GM19467 (cell line): ENCODE measurements around the gene FBXO2.

ENCODE experiments used
- ATAC-seq: cut with Tn5 transposase; IDR thresholded peaks from one replicate; pipeline ENCODE4 v1.9.1; 2021; ENCODE audit warnings: mild to moderate bottlenecking, moderate library complexity; ENCODE audit not compliant: unreplicated experiment

Gene FBXO2

DNA sequence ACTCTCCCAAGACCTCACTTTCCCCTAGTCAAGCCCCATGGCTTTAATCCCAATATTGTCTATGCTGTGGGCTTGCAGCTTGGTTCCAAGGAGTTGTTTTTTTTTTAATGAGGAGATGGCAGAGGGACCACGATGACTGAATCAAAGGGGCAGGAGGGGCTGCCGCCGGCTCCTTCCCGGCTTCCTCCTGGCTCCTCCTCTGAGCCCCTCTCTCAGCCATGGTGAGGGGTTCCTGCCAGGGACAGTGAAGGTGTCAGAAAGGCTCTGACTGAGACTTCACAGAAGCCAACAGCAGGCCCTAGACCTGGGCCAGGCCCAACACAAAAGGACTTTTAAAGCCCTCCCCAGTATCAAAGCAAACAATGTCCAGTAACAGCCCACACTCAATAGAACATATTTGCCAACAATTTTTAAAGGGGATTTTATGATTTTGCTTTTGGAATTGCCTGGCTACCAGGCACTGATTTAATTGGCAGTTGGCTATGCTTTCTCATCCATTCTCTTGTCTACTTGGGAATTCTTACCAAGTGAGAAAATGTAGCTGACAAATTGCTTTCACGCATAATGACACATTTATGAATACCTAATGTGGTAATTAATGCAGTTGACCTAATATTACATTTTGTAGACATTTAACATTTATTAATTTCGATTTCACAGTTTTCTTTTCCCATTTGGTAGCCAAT lies 54.2 kb downstream of the FBXO2 start:
- ATAC-seq = no peak

GRCh38 chr1:11598461-11598860 lies 55.8 kb downstream of the FBXO2 start:
- ATAC-seq = no peak
